Measurements from ENCODE around the gene CUL9.

CUL9 gene

DNA sequence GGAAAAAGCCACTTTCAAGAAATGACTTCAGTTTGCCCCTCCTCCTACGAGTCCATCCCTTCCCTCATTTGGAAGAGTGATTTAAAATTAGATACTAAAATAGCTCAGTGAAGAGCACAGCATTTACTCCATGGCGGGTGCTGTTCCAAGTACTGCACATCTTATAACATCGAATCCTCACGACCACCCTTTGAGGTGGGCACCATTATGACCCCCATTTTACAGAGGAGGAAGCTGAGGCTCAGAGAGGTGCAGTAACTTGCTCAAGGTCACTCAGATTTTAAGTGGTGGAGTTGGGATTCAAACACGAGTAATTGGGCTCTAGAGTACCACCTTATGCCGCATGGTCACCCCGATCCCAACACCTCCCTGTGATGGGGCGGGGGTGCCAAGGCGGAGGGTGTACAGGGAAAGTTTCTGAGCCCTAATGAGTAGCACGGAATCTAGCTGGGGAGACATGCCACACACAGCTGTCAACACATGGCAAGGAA is 86.8 kb downstream of the CUL9 start:
- H3K27me3 ChIP-seq (ENCODE audit: insufficient read depth, low read length, poor library complexity), result peaks cover 44% of the 10 kb centered on the region
- H4K20me1 ChIP-seq (ENCODE audit: insufficient read depth, low read length), result peaks cover 4% of the 10 kb centered on the region; the same call in 1 of the 2 replicates
- H3K36me3 ChIP-seq (ENCODE audit: insufficient read depth, low read length), result no peaks in the 10 kb centered on the region
- ATAC-seq (ENCODE audit: insufficient read depth, low read depth) (no peak), DNase-seq (no peak)
- no peaks in the 10 kb centered on the region for H3K9me3 ChIP-seq (ENCODE audit: insufficient read depth, low read length, severe bottlenecking)
- TF ChIP-seq EZH2 (IDR thresholded peaks at IDR 0.05; ENCODE audit: borderline replicate concordance, low read depth, low read length, severe bottlenecking), result no peak
- TF ChIP-seq, protein P1, sequence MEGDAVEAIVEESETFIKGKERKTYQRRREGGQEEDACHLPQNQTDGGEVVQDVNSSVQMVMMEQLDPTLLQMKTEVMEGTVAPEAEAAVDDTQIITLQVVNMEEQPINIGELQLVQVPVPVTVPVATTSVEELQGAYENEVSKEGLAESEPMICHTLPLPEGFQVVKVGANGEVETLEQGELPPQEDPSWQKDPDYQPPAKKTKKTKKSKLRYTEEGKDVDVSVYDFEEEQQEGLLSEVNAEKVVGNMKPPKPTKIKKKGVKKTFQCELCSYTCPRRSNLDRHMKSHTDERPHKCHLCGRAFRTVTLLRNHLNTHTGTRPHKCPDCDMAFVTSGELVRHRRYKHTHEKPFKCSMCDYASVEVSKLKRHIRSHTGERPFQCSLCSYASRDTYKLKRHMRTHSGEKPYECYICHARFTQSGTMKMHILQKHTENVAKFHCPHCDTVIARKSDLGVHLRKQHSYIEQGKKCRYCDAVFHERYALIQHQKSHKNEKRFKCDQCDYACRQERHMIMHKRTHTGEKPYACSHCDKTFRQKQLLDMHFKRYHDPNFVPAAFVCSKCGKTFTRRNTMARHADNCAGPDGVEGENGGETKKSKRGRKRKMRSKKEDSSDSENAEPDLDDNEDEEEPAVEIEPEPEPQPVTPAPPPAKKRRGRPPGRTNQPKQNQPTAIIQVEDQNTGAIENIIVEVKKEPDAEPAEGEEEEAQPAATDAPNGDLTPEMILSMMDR (IDR thresholded peaks at IDR 0.05; ENCODE audit: borderline replicate concordance, extremely low read depth, low read length, poor library complexity, severe bottlenecking), result no peak
- no peak overlapping the region for H3K27ac ChIP-seq (ENCODE audit: low read length)
- peaks cover 14% of the 10 kb centered on the region for H3K4me1 ChIP-seq (ENCODE audit: insufficient read depth, low read length)
- peak overlapping the region in 1 of 2 experiments; percentile 50; a peak in 2 of 4 replicates for H3K4me3 ChIP-seq (ENCODE audit: low read depth in 1 of 2, low read length in 2 of 2)
- peak overlapping the region; percentile 33; the same call in 1 of the 2 replicates for H3K9ac ChIP-seq (ENCODE audit: low read depth, low read length)
- no peaks in the 10 kb centered on the region for H3K79me2 ChIP-seq (ENCODE audit: insufficient read depth, low read length)
- peak overlapping the region; percentile 67 for H3K4me2 ChIP-seq (ENCODE audit: insufficient read depth, low read length)
- H2AFZ ChIP-seq (ENCODE audit: low read depth, low read length), result no peak overlapping the region

DNA sequence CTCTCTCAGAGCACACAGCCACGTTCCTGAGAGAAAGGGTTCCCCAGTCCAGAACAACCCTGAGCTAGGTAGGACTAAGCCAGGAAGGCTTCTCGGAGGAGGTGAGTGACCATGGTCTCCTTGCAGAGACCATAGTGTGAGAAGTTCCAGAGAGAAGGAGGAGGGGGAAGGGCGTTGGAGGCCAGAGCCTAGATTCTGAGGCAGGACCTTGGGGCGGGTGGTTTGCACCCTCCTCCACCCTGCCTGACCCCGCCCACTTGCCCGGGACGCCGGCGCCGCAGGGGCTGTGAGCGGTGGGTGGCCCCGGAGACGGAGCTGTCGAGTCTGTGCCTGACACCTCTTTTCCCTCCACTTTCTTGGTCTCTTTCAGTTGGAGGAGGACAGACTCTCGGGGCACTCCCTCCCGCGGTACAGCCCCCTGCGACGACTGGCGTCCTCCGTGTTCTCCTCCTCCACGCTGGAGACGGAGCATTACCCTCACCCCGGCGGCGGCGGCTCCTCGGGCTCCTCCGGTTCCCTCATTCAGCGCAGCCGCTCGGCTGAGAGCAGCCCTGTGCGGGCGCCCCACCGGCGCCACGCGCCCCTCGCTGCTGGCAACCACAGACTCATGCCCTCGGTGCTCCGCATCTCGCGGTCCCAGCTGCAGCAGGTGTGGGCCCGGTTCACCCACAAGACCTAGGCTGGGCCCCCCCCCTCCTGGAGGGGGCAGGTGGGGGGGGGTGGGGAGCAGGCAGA is 87.4 kb downstream of the CUL9 start:
- H3K4me2 ChIP-seq (ENCODE audit: insufficient read depth, low read length), result peak overlapping the region; percentile 67

DNA sequence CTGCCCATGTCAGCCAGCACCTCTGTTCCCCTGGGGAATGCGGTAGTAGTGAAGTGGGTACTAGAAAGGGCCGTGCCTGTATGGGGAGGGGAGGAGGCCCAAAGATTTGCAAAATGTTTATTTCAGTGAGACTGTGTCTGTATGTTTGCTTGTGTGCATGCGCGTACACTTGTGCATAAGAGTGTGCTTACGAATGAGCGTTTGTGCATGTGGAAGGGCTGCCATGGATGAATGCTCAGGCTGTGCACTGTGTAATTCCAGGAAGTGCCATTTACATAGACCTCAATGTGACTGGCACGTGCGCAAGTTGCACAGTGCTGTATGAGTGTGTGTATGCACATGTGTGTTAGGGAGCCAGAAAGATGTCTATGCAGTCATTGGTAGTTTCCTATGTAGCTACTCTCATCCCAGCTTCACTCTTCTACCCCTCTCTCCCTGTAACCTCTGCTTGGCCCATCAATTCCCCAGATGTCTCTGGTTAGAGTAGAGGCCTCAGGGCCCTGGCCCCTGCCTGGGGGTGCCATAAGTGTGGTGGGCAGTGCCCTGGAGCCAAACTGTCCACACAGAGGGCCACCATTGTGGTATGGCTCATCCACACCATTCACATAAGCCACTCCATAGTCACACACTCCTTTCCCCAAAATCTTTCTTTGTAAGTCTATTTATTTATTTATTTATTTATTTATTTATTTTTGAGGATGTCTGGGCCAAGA is 89.3 kb downstream of the CUL9 start:
- TF ChIP-seq, protein P1 (IDR thresholded peaks at IDR 0.05; ENCODE audit: borderline replicate concordance, extremely low read depth, low read length, poor library complexity, severe bottlenecking), result no peak
- no peak for TF ChIP-seq EZH2 (IDR thresholded peaks at IDR 0.05; ENCODE audit: borderline replicate concordance, low read depth, low read length, severe bottlenecking)
- Histone ChIP-seq H3K79me2 (ENCODE audit: insufficient read depth, low read length) (no peaks in the 10 kb centered on the region), H3K27me3 (ENCODE audit: insufficient read depth, low read length, poor library complexity) (peaks cover 33% of the 10 kb centered on the region), H3K4me3 (ENCODE audit: low read depth in 1 of 2, low read length in 2 of 2) (no peak overlapping the region), H4K20me1 (ENCODE audit: insufficient read depth, low read length) (peaks cover 4% of the 10 kb centered on the region; the same call in 1 of the 2 replicates), H3K9ac (ENCODE audit: low read depth, low read length) (no peak overlapping the region), H2AFZ (ENCODE audit: low read depth, low read length) (no peak overlapping the region), H3K36me3 (ENCODE audit: insufficient read depth, low read length) (no peaks in the 10 kb centered on the region), H3K4me2 (ENCODE audit: insufficient read depth, low read length) (no peak overlapping the region), H3K9me3 (ENCODE audit: insufficient read depth, low read length, severe bottlenecking) (no peaks in the 10 kb centered on the region), H3K4me1 (ENCODE audit: insufficient read depth, low read length) (peaks cover 14% of the 10 kb centered on the region), H3K27ac (ENCODE audit: low read length) (no peak overlapping the region)
- no peak for ATAC-seq (ENCODE audit: insufficient read depth, low read depth)
- no peak for DNase-seq

More for the DNA sequence above, 87.4 kb downstream of the CUL9 start:
- no peaks in the 10 kb centered on the region for H3K9me3 ChIP-seq (ENCODE audit: insufficient read depth, low read length, severe bottlenecking)
- H3K4me3 ChIP-seq (ENCODE audit: low read depth in 1 of 2, low read length in 2 of 2), result peak overlapping the region in 1 of 2 experiments; percentile 50; a peak in 2 of 4 replicates
- H3K9ac ChIP-seq (ENCODE audit: low read depth, low read length), result peak overlapping the region; percentile 33; the same call in 1 of the 2 replicates
- no peaks in the 10 kb centered on the region for H3K79me2 ChIP-seq (ENCODE audit: insufficient read depth, low read length)
- peaks cover 14% of the 10 kb centered on the region for H3K4me1 ChIP-seq (ENCODE audit: insufficient read depth, low read length)
- TF ChIP-seq EZH2 (IDR thresholded peaks at IDR 0.05; ENCODE audit: borderline replicate concordance, low read depth, low read length, severe bottlenecking), result peak; percentile 17
- TF ChIP-seq, protein P1 (IDR thresholded peaks at IDR 0.05; ENCODE audit: borderline replicate concordance, extremely low read depth, low read length, poor library complexity, severe bottlenecking), result no peak
- peaks cover 4% of the 10 kb centered on the region; the same call in 1 of the 2 replicates for H4K20me1 ChIP-seq (ENCODE audit: insufficient read depth, low read length)
- peak overlapping the region; percentile 54 for H2AFZ ChIP-seq (ENCODE audit: low read depth, low read length)
- no peak overlapping the region for H3K27ac ChIP-seq (ENCODE audit: low read length)
- H3K36me3 ChIP-seq (ENCODE audit: insufficient read depth, low read length), result no peaks in the 10 kb centered on the region
- DNase-seq (peak; percentile 67), ATAC-seq (ENCODE audit: insufficient read depth, low read depth) (peak; percentile 84)
- H3K27me3 ChIP-seq (ENCODE audit: insufficient read depth, low read length, poor library complexity), result peaks cover 44% of the 10 kb centered on the region
